ENCODE data around the gene CBFB.

- TF ChIP-seq ETV6 (CRISPR knock-in tag; conservative IDR thresholded peaks at IDR 0.05) (no peak), FOXM1 (CRISPR knock-in tag; IDR thresholded peaks at IDR 0.05) (no peak), NR3C1 (CRISPR knock-in tag; IDR thresholded peaks at IDR 0.05) (no peak), MAFF (IDR thresholded peaks at IDR 0.05; ENCODE audit: low read depth, low read length) (no peak), ZBTB7B (CRISPR knock-in tag; IDR thresholded peaks at IDR 0.05) (no peak), ZSCAN20 (CRISPR knock-in tag; IDR thresholded peaks at IDR 0.05; ENCODE audit: borderline replicate concordance) (no peak), ZNF501 (CRISPR knock-in tag; IDR thresholded peaks at IDR 0.05) (no peak), ZBTB1 (CRISPR knock-in tag; IDR thresholded peaks at IDR 0.05; ENCODE audit: borderline replicate concordance) (no peak)
Observed at GRCh38 chr16:67101311-67102082, 72.5 kb downstream of the CBFB start.
